GM21619 (cell line): ENCODE measurements around the gene AZI2.
A peak's percentile ranks its signal among the peaks of the same experiment; 100 is the strongest.

Experiments used
- ATAC-seq: cut with Tn5 transposase; IDR thresholded peaks from one replicate; pipeline ENCODE4 v1.9.1; 2021; ENCODE audit not compliant: unreplicated experiment

The AZI2 gene, protein sequence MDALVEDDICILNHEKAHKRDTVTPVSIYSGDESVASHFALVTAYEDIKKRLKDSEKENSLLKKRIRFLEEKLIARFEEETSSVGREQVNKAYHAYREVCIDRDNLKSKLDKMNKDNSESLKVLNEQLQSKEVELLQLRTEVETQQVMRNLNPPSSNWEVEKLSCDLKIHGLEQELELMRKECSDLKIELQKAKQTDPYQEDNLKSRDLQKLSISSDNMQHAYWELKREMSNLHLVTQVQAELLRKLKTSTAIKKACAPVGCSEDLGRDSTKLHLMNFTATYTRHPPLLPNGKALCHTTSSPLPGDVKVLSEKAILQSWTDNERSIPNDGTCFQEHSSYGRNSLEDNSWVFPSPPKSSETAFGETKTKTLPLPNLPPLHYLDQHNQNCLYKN

GRCh38 chr3:28348629-28349468 lies at the start of gene AZI2, which contains the start of gene ZCWPW2:
Gene AZI2 (minus strand): TSS chr3:28348824. CDS start chr3:28340617, 8,207 bp downstream.
Gene ZCWPW2 (plus strand): TSS chr3:28348721. CDS start chr3:28413069, 64,348 bp downstream.
- ATAC-seq = peak; percentile 89

DNA sequence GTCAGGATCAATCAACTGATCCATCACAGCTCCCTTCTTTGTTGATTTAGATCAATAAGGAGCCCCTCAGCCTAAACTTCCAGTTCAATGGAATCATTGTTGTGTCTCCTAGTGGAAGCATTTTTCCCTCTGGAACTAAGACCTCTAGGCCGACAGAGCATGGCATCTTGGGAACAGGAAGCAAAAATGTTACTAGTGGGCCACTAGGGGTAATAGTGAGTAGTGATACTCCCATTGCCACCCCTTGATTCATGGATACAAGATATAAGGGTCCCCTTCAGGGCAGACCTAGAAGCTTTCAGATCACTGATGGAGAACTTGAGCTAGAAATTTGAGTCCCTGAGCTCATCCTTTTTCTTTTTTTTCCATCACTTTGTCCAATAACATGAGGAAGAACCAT lies 40.4 kb upstream of the AZI2 start:
- ATAC-seq = no peak

GRCh38 chr3:28386049-28386448 lies 37.4 kb upstream of the AZI2 start:
- no peak for ATAC-seq

- ATAC-seq = no peak
These were observed 27.8 kb upstream of the AZI2 start for GRCh38 chr3:28376424-28376823.

- no peak for ATAC-seq
These were observed 911 bp upstream of the AZI2 start for GRCh38 chr3:28349469-28350000.

- no peak for ATAC-seq
These were observed 377 bp downstream of the AZI2 start for GRCh38 chr3:28348265-28348628.

DNA sequence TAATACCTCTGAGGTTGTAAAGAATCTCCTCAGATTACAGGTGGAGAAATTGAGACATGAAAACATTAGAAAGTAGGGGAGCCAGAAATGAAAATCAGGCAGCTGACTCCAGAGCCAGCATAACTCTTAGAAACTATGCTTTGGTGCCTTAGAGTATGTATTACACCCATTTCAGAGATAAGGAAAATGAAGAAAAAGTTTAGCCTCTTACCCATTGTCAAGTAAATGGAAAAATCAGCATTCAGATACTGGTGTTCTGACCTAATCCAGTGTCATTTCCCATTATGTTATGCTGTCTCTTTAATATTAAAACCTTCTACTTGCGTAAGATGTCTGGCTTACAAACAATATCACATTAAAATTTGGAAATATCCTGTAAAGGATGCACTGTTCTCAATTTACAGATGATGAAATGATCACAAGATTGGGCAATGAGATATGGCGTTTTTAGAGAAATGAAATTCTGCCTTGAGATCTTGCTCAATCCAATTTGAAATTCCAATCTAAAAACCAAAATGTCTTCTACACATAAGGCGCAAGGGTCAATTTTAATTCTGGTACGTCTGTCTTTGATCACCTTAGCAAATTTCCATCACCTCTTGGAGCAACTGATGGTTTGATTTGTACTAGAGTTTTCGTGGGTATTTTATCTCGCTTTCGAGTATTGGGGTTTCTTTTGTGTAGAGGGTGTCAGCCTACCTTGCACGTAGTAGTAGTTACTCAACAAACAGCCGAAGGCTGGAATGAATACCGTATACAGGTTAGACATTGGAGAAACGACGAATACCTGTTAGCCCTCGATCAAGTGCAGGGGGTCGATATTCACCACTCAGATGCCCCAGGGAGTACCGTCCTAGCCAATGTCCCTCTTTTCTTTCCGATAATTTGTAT lies 1.0 kb downstream of the AZI2 start:
- no peak for ATAC-seq

DNA sequence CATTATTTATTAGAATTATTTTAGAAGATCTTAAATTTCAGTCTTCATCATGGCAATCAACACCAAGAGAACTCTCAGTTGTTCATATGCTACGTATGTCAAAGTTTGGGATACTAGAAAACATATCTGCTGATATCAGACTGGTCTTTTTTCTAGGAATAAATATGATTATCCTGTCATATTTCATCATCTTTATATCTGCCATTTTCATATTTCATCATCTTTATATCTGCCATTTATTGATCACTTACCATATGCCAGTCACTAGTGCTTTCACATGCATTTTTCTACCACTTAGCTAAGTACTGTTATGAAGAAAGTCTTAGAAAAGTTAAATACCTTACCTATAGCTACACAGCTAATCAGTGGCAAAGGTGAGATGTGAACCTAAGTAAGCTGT lies 2.9 kb downstream of the AZI2 start:
- no peak for ATAC-seq

DNA sequence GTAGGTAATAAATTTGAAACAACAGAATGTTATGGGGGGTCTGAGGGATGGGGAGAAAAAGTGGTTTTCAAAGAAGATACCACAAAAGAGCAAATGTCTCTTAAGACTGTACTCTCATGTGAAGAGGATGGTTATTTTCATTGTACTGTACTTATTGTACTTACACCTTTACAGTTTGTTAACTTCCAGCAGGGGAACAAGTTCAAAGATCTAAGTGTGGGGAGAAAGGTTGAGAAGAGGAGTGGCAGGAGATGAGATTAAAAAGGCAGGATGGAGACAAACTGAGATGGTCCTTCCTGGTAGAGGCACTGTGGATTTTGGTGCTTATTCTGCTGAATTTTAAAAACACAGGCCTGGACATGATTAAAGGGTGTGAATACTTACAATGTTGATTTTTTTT lies 5.5 kb downstream of the AZI2 start:
- ATAC-seq = no peak

DNA sequence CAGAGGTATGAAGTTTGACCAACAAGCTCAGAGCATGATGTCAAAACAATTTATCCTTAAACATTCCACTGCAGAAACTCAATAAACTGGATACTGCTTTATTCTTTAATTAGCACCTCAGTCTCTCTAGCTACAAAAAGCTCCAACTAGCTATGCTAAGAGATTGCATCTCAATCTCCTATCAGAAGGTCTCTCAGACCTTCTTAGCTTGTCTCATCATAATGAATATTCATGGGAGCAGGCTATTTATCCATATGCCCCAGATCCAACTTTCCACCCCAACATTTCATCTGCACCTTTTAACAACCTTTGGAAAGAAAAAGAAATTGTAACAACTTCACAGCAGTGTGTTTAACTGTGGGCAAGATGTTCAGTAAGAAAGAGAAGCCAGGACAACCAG lies 11.4 kb downstream of the AZI2 start:
- no peak for ATAC-seq

GRCh38 chr3:28335246-28335645 lies 13.4 kb downstream of the AZI2 start:
- ATAC-seq = no peak

DNA sequence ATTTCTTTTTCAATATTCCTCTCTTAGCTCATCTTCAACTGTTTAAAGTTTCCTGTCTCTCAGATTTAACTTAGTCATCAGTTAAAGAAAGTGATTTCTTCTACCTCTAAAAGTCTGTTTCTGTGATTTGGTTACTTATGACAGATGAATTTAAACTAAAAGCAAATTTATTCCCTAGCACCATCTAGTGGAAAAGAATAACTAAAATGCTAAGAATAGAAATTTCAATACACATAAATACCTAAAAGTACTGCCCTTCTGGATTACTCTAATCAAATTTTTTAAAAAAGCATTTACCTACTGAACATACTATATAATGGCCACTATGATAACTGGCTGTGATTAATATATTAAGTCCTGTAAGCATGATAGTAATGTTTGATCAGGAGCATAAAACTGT lies 14.1 kb downstream of the AZI2 start:
- ATAC-seq = no peak

DNA sequence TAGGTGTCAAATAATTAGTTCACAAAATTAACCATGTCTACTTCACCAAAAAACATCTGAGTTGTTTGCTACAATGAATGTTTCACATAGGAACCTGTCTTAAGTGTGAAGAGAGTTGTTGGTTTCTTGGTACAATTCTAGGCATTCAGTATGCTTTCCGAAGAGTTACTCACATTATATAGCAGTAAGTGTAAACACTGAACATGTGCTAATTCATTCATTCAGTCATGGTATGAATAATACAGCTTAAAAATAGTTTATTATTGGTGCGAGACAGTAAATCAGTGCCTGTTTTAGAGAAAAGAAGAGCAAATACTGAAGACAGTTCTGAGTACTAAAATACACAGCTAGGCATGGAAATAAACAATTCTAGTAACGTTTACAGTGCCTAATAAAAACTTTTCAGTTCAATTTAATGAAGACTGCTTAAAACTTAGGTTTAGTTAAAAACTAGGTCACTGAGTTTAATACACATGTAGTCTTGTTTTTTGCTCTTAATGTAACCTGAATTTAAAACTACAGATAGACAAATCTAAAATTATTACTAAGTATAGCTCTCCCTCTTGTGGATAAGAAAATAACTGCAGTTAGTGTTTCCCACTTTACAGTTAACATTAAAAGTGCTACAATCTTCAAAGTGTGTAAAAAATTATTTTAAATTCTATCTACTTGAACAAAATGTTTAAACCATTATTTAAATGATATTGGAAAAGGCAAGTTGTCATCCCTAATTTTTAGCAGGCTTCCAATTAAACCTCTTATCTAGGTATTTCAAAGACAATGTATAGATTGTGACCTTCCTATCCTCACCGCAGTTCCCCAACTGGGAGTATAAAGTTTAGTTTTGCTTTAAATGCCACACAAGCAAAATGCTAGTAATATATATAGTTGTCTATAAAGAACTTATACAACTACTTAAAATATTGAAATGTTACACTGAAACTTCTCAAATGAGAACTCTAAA lies 20.2 kb downstream of the AZI2 start:
- no peak for ATAC-seq

- peak; percentile 76 for ATAC-seq
These were observed 22.1 kb downstream of the AZI2 start for GRCh38 chr3:28326458-28326926.

DNA sequence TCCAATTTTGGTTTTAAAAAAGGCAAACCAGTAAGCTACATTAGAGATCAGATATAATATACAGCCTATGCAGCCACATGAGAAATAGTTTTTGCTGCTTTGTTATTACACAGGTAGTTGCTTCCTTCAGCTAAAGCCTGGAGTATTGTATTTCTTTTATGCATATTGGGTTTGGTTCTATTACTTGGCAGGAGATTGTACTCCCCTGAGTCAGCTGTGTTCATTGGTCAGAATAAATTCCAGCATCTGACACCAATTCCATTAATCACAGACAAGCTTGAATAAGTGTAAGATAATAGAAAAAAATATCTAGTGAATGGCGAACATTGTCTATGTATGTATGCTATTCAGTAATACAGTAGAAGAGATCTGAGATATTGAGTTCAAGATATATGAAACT lies 26.2 kb downstream of the AZI2 start:
- ATAC-seq = no peak

GRCh38 chr3:28320981-28321380 lies 27.6 kb downstream of the AZI2 start:
- no peak for ATAC-seq

GRCh38 chr3:28317438-28318022 lies 31.1 kb downstream of the AZI2 start:
- peak; percentile 86 for ATAC-seq

DNA sequence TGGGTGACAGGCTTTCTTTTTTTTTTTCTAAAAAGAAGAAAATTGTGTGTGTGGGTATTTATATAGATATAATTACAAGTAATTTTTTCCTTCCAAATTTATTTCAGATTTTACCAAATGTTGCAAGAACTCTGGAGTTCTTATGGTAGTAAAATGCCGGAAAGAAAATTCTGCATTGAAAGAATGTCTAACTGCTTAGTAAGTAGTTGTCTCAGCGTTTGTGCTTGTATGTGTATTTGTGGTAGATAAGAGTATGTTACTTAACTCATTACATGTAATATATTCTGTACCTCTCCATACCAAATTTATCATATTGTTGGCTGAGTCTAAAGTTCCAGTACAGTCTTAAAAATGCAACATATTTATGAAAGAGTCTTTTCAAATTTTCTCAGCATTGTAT lies 32.4 kb downstream of the AZI2 start:
- ATAC-seq = no peak

- ATAC-seq = no peak
These were observed 32.9 kb downstream of the AZI2 start for GRCh38 chr3:28315711-28316110.
